Neural crest cell (in vitro differentiated cells): ENCODE data around the gene CEP152. TPM values are rescaled to one million over a fixed set of nuclear protein-coding genes. Genes with fewer than 3 reads are reported as not detected.

ENCODE experiments used
- DNase-seq: peaks from one replicate; pipeline ENCODE4 v3.0.0; 2021; ENCODE audit warnings: low read depth, mixed read lengths, low spot score
- H3K27ac Mint-ChIP-seq: one replicate; pipeline ENCODE4 v1.8.0; 2021; ENCODE audit warnings: mild to moderate bottlenecking, mixed read lengths; ENCODE audit not compliant: unreplicated experiment
- H3K27me3 Mint-ChIP-seq: 2 replicates; pipeline ENCODE4 v1.8.0; 2021; ENCODE audit warnings: low read depth, mild to moderate bottlenecking, mixed read lengths
- H3K36me3 Mint-ChIP-seq: 2 replicates; pipeline ENCODE4 v1.8.0; 2021; ENCODE audit warnings: low read depth, mild to moderate bottlenecking, mixed read lengths
- H3K4me1 Mint-ChIP-seq: 2 replicates; pipeline ENCODE4 v1.8.0; 2021; ENCODE audit warnings: mixed read lengths
- H3K4me3 Mint-ChIP-seq: one replicate; pipeline ENCODE4 v1.8.0; 2021; ENCODE audit warnings: mild to moderate bottlenecking, mixed read lengths
- H3K9me3 Mint-ChIP-seq: 2 replicates; pipeline ENCODE4 v1.8.0; 2021; ENCODE audit warnings: mixed read lengths
- total RNA-seq: library from RNA; stranded (reverse); gene quantifications from 2 replicates; pipeline ENCODE4 v1.2.1, GENCODE V29; 2021
- TF ChIP-seq, protein P1 (sequence below): fragments of 200-600 bp; sonication (generic); conservative IDR thresholded peaks from 2 replicates; pipeline ENCODE4 v1.5.0; 2021; ENCODE audit warnings: antibody characterized with exemption, mild to moderate bottlenecking

CEP152 gene
- total RNA-seq, 1 donor from 2014 or later = 17.4 TPM

- Mint-ChIP-seq H3K9me3 (no peaks in the 10 kb centered on the region), H3K4me1 (no peaks in the 10 kb centered on the region), H3K4me3 (no peak overlapping the region), H3K36me3 (peaks cover 19% of the 10 kb centered on the region), H3K27me3 (no peaks in the 10 kb centered on the region), H3K27ac (no peak overlapping the region)
- TF ChIP-seq, protein P1, sequence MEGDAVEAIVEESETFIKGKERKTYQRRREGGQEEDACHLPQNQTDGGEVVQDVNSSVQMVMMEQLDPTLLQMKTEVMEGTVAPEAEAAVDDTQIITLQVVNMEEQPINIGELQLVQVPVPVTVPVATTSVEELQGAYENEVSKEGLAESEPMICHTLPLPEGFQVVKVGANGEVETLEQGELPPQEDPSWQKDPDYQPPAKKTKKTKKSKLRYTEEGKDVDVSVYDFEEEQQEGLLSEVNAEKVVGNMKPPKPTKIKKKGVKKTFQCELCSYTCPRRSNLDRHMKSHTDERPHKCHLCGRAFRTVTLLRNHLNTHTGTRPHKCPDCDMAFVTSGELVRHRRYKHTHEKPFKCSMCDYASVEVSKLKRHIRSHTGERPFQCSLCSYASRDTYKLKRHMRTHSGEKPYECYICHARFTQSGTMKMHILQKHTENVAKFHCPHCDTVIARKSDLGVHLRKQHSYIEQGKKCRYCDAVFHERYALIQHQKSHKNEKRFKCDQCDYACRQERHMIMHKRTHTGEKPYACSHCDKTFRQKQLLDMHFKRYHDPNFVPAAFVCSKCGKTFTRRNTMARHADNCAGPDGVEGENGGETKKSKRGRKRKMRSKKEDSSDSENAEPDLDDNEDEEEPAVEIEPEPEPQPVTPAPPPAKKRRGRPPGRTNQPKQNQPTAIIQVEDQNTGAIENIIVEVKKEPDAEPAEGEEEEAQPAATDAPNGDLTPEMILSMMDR = no peak
- no peak for DNase-seq
Measured at GRCh38 chr15:48782911-48783310, 28.0 kb downstream of the CEP152 start.

GRCh38 chr15:48781481-48782081 is 29.3 kb downstream of the CEP152 start:
- Mint-ChIP-seq H3K27ac (no peak overlapping the region), H3K9me3 (no peaks in the 10 kb centered on the region), H3K36me3 (peaks cover 19% of the 10 kb centered on the region), H3K4me3 (no peak overlapping the region), H3K27me3 (no peaks in the 10 kb centered on the region), H3K4me1 (no peaks in the 10 kb centered on the region)
- DNase-seq = no peak
- TF ChIP-seq, protein P1 = no peak

DNA sequence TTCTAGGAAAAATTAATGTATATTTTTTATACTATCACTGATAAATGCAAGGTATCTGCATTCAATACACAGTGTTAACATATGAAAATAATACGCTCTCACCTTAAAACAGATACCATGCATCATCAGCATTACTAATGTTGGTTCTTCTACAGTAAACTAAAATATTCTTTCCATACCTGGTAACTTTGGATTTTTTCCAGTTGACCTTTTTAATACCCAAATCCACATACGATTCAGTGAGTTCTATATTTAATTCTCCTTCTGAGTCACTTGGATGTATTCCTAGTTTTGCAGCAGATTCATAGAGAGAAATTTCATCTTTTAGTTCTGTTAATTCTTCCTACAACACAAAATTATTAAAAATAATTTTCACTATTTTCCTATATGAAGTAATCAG is 29.9 kb downstream of the CEP152 start:
- DNase-seq = no peak
- TF ChIP-seq, protein P1 = no peak
- Mint-ChIP-seq H3K36me3 (peaks cover 18% of the 10 kb centered on the region), H3K9me3 (no peaks in the 10 kb centered on the region), H3K27ac (no peak overlapping the region), H3K27me3 (no peaks in the 10 kb centered on the region), H3K4me1 (no peaks in the 10 kb centered on the region), H3K4me3 (no peak overlapping the region)

- H3K36me3 Mint-ChIP-seq = peaks cover 24% of the 10 kb centered on the region
- TF ChIP-seq, protein P1 = no peak
- no peaks in the 10 kb centered on the region for H3K4me1 Mint-ChIP-seq
- no peak for DNase-seq
- no peaks in the 10 kb centered on the region for H3K27me3 Mint-ChIP-seq
- H3K4me3 Mint-ChIP-seq = no peak overlapping the region
- H3K27ac Mint-ChIP-seq = no peak overlapping the region
- H3K9me3 Mint-ChIP-seq = no peaks in the 10 kb centered on the region
Measured at GRCh38 chr15:48778331-48778730, 32.5 kb downstream of the CEP152 start.

DNA sequence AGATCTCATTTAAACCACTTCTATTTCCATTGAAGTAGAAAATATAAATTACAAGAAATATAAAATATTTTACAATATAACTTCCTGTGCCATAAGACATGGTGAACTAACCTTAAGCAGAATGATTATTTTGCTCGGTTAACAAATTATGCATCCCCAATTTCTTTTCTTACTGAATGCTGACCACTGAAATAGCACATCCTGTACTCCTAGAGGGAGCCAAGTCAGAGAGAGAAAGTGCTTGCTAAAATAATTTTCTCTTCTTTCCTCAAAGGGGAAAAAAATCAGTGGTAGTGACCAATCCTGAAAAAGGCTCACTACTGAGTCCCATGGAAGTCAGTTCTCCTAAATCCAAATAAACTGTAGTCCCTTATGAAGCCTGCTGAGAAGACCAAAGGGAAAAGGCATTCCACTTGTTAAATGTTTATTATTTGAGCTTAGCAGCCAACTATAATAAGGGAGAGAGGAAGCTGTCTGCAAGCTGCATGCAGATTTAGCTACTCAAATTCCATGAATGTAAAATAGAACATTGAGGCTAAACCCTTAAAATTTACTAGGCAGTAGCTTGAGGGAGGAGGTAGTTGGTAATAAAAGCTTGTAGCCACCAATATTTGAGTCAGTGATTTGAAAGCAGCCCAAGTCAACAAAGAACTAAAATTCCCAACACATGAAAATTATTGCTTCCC is 33.1 kb downstream of the CEP152 start:
- no peaks in the 10 kb centered on the region for H3K9me3 Mint-ChIP-seq
- DNase-seq = no peak
- TF ChIP-seq, protein P1 = no peak
- H3K36me3 Mint-ChIP-seq = peaks cover 24% of the 10 kb centered on the region
- no peaks in the 10 kb centered on the region for H3K4me1 Mint-ChIP-seq
- no peak overlapping the region for H3K4me3 Mint-ChIP-seq
- no peaks in the 10 kb centered on the region for H3K27me3 Mint-ChIP-seq
- H3K27ac Mint-ChIP-seq = no peak overlapping the region
